ENCODE results near the gene ZNF710.

Gene ZNF710

GRCh38 chr15:90079619-90080457 is 78.7 kb downstream of the ZNF710 start:
- ATAC-seq = no peak
- no peak for DNase-seq

- ATAC-seq = no peak
- no peak for DNase-seq
These were observed 79.3 kb downstream of the ZNF710 start for GRCh38 chr15:90080458-90080755.

GRCh38 chr15:90080818-90081393 is 79.8 kb downstream of the ZNF710 start:
- no peak for DNase-seq
- ATAC-seq = no peak

- DNase-seq (no peak), ATAC-seq (no peak)
These were observed 81.1 kb downstream of the ZNF710 start for GRCh38 chr15:90082140-90082715.

GRCh38 chr15:90083419-90083818 is 82.3 kb downstream of the ZNF710 start:
- DNase-seq (no peak), ATAC-seq (no peak)

GRCh38 chr15:90083954-90084607 is 83.0 kb downstream of the ZNF710 start:
- no peak for DNase-seq
- no peak for ATAC-seq

GRCh38 chr15:90084876-90085423 is 83.8 kb downstream of the ZNF710 start:
- DNase-seq = no peak
- no peak for ATAC-seq

GRCh38 chr15:90085565-90085964 is 84.4 kb downstream of the ZNF710 start:
- DNase-seq = no peak
- no peak for ATAC-seq

GRCh38 chr15:90086868-90087268 is 85.7 kb downstream of the ZNF710 start:
- peak; percentile 58 for DNase-seq
- peak; percentile 42 for ATAC-seq

- ATAC-seq (peak; percentile 37), DNase-seq (peak; percentile 43)
These were observed 86.5 kb downstream of the ZNF710 start for GRCh38 chr15:90087454-90088154.

GRCh38 chr15:90090226-90090848 is 89.2 kb downstream of the ZNF710 start:
- DNase-seq (no peak), ATAC-seq (no peak)

- no peak for ATAC-seq
- DNase-seq = no peak
These were observed 90.2 kb downstream of the ZNF710 start for GRCh38 chr15:90091156-90091931.

GRCh38 chr15:90095521-90095959 is 94.4 kb downstream of the ZNF710 start:
- DNase-seq (peak; percentile 30), ATAC-seq (no peak)

GRCh38 chr15:90097475-90097874 is 96.4 kb downstream of the ZNF710 start:
- DNase-seq (peak; percentile 56), ATAC-seq (peak; percentile 68)

- DNase-seq (peak; percentile 36), ATAC-seq (no peak)
These were observed 98.1 kb downstream of the ZNF710 start for GRCh38 chr15:90099072-90099867.

GRCh38 chr15:90099868-90100831 is 99.0 kb downstream of the ZNF710 start:
- peak; percentile 11 for ATAC-seq
- peak; percentile 46 for DNase-seq

- peak; percentile 51 for DNase-seq
- no peak for ATAC-seq
These were observed 100.2 kb downstream of the ZNF710 start for GRCh38 chr15:90101130-90101968.
